NCI-H1930 (cell line): ENCODE measurements around the gene CDYL2.
"Not testable (repeated sequence)": the region's sequence is repeated elsewhere in the genome, so short reads cannot be mapped to it uniquely, and the experiment has no call there.

Source experiments
- DNase-seq, 2 experiments: peaks; one replicate each; lab custom pipeline; 2025; lab: John Stamatoyannopoulos, UW

Gene CDYL2

GRCh38 chr16:80807906-80808305 is 3.5 kb upstream of the CDYL2 start:
- no peak for DNase-seq

GRCh38 chr16:80806927-80807340 is 2.5 kb upstream of the CDYL2 start:
- no peak for DNase-seq

GRCh38 chr16:80806289-80806688 is 1.9 kb upstream of the CDYL2 start:
- no peak for DNase-seq

- no peak for DNase-seq
These were observed 307 bp downstream of the CDYL2 start for GRCh38 chr16:80804056-80804525.

GRCh38 chr16:80803339-80804055 is 901 bp downstream of the CDYL2 start:
- no peak for DNase-seq

- DNase-seq = no peak
These were observed 1.5 kb downstream of the CDYL2 start for GRCh38 chr16:80802902-80803301.

- no peak for DNase-seq
These were observed 2.3 kb downstream of the CDYL2 start for GRCh38 chr16:80802138-80802537.

GRCh38 chr16:80794071-80794470 is 10.3 kb downstream of the CDYL2 start:
- no peak for DNase-seq

- DNase-seq = no peak
These were observed 12.4 kb downstream of the CDYL2 start for GRCh38 chr16:80792031-80792430.

- no peak for DNase-seq
These were observed 13.0 kb downstream of the CDYL2 start for GRCh38 chr16:80791411-80791810.

- no peak for DNase-seq
These were observed 13.6 kb downstream of the CDYL2 start for GRCh38 chr16:80790751-80791150.

- DNase-seq = no peak
These were observed 16.4 kb downstream of the CDYL2 start for GRCh38 chr16:80788027-80788426.

GRCh38 chr16:80786561-80786960 is 17.8 kb downstream of the CDYL2 start:
- DNase-seq = not testable (repeated sequence)

GRCh38 chr16:80784951-80785350 is 19.4 kb downstream of the CDYL2 start:
- DNase-seq = no peak

- no peak for DNase-seq
These were observed 25.7 kb downstream of the CDYL2 start for GRCh38 chr16:80778703-80779102.

- DNase-seq = no peak
These were observed 27.5 kb downstream of the CDYL2 start for GRCh38 chr16:80776856-80777255.

GRCh38 chr16:80775450-80775849 is 28.9 kb downstream of the CDYL2 start:
- DNase-seq = no peak

GRCh38 chr16:80766798-80767197 is 37.6 kb downstream of the CDYL2 start:
- no peak for DNase-seq

- DNase-seq = no peak
These were observed 44.8 kb downstream of the CDYL2 start for GRCh38 chr16:80759419-80760162.

GRCh38 chr16:80754476-80754875 is 49.9 kb downstream of the CDYL2 start:
- no peak for DNase-seq

- DNase-seq = no peak
These were observed 51.9 kb downstream of the CDYL2 start for GRCh38 chr16:80752541-80752940.

- no peak for DNase-seq
These were observed 53.2 kb downstream of the CDYL2 start for GRCh38 chr16:80751167-80751566.

GRCh38 chr16:80746231-80746630 is 58.2 kb downstream of the CDYL2 start:
- no peak for DNase-seq
